ENCODE measurements around the gene HDAC9. TPM values are rescaled to one million over a fixed set of nuclear protein-coding genes. Genes with fewer than 3 reads are reported as not detected.

HDAC9 gene
- polyA plus RNA-seq, 3 donors = 41.7 to 51.2 (median 44.2) TPM

- Histone ChIP-seq H4K20me1 (ENCODE audit: insufficient read depth, low read length) (no peaks in the 10 kb centered on the region), H3K27ac (ENCODE audit: low read depth in 1 of 2, low read length in 2 of 2) (no peak overlapping the region), H2AFZ (ENCODE audit: insufficient read depth, low read depth, low read length, poor library complexity, severe bottlenecking) (no peak overlapping the region), H3K9me3 (replicated peaks in 1 of 2; ENCODE audit: control insufficient read depth in 1 of 2, insufficient read depth in 1 of 2, low read length in 2 of 2) (no peaks in the 10 kb centered on the region), H3K4me2 (replicated peaks; ENCODE audit: extremely low read depth, low read length, poor library complexity, severe bottlenecking) (no peak overlapping the region), H3K79me2 (ENCODE audit: insufficient read depth, low read length) (no peaks in the 10 kb centered on the region), H3K27me3 (ENCODE audit: control insufficient read depth in 2 of 2, insufficient read depth in 2 of 2, low read length in 2 of 2) (no peaks in the 10 kb centered on the region), H3K36me3 (replicated peaks in 1 of 2; ENCODE audit: control insufficient read depth in 1 of 2, insufficient read depth in 2 of 2, low read length in 2 of 2) (no peaks in the 10 kb centered on the region), H3K9ac (ENCODE audit: insufficient read depth, low read length, poor library complexity, severe bottlenecking) (no peak overlapping the region), H3K4me3 (replicated peaks in 1 of 3; ENCODE audit: low read depth in 2 of 3, low read length in 3 of 3) (no peak overlapping the region), H3K4me1 (ENCODE audit: control insufficient read depth in 1 of 2, insufficient read depth in 2 of 2, low read length in 2 of 2) (no peaks in the 10 kb centered on the region)
- peaks cover under 1 to 16% (median 4%) of the 10 kb centered on the region in 7 donors for H3K9me3 Mint-ChIP-seq
- no peak overlapping the region for H3K4me3 Mint-ChIP-seq
- H3K27ac Mint-ChIP-seq = peak overlapping the region in 1 of 7 donors; percentile 3
- intact Hi-C loops (cut with micrococcal nuclease) = no loop called here
- H3K4me1 Mint-ChIP-seq = peaks cover 6% of the 10 kb centered on the region
- peaks cover 2 to 7% of the 10 kb centered on the region in 2 donors for H3K36me3 Mint-ChIP-seq
- no peak for DNase-seq
- peaks cover 0 to under 1% (median 0%) of the 10 kb centered on the region in 3 donors for H3K27me3 Mint-ChIP-seq (ENCODE audit: low read depth in 3 of 3)
- no peak for TF ChIP-seq CTCF (IDR thresholded peaks at IDR 0.05)
Observed at GRCh38 chr7:18740579-18740988, 245.0 kb downstream of the HDAC9 start.

- DNase-seq = no peak
- Histone ChIP-seq H3K4me2 (replicated peaks; ENCODE audit: extremely low read depth, low read length, poor library complexity, severe bottlenecking) (no peak overlapping the region), H3K9ac (ENCODE audit: insufficient read depth, low read length, poor library complexity, severe bottlenecking) (no peak overlapping the region), H3K36me3 (replicated peaks in 1 of 2; ENCODE audit: control insufficient read depth in 1 of 2, insufficient read depth in 2 of 2, low read length in 2 of 2) (peaks cover 0 to 4% of the 10 kb centered on the region in 2 donors), H3K79me2 (ENCODE audit: insufficient read depth, low read length) (no peaks in the 10 kb centered on the region), H3K9me3 (replicated peaks in 1 of 2; ENCODE audit: control insufficient read depth in 1 of 2, insufficient read depth in 1 of 2, low read length in 2 of 2) (no peaks in the 10 kb centered on the region), H3K27ac (ENCODE audit: low read depth in 1 of 2, low read length in 2 of 2) (no peak overlapping the region), H3K4me3 (replicated peaks in 1 of 3; ENCODE audit: low read depth in 2 of 3, low read length in 3 of 3) (no peak overlapping the region), H4K20me1 (ENCODE audit: insufficient read depth, low read length) (no peaks in the 10 kb centered on the region), H3K4me1 (ENCODE audit: control insufficient read depth in 1 of 2, insufficient read depth in 2 of 2, low read length in 2 of 2) (no peaks in the 10 kb centered on the region), H3K27me3 (ENCODE audit: control insufficient read depth in 2 of 2, insufficient read depth in 2 of 2, low read length in 2 of 2) (no peaks in the 10 kb centered on the region), H2AFZ (ENCODE audit: insufficient read depth, low read depth, low read length, poor library complexity, severe bottlenecking) (no peak overlapping the region)
- no peak overlapping the region for H3K4me3 Mint-ChIP-seq
- WGBS (ENCODE audit: insufficient coverage) = no CpG with 5 or more reads among the region's 3 CpGs
- no peaks in the 10 kb centered on the region for H3K9me3 Mint-ChIP-seq
- intact Hi-C loops (cut with micrococcal nuclease) = no loop called here
- no peaks in the 10 kb centered on the region for H3K27me3 Mint-ChIP-seq (ENCODE audit: low read depth in 3 of 3)
- TF ChIP-seq CTCF (IDR thresholded peaks at IDR 0.05) = no peak
- no peak overlapping the region for H3K27ac Mint-ChIP-seq
- H3K4me1 Mint-ChIP-seq = no peaks in the 10 kb centered on the region
- H3K36me3 Mint-ChIP-seq = peaks cover 0 to 3% of the 10 kb centered on the region in 2 donors
Observed at GRCh38 chr7:18753972-18754610, 258.5 kb downstream of the HDAC9 start.
